ENCODE results near the gene LMBR1.
"Not testable (repeated sequence)": the region's sequence is repeated elsewhere in the genome, so short reads cannot be mapped to it uniquely, and the experiment has no call there.

Gene LMBR1

GRCh38 chr7:156854654-156855053 is 38.3 kb downstream of the LMBR1 start:
- DNase-seq (ENCODE audit: low read depth in 2 of 2, low spot score in 1 of 2) = no peak

- DNase-seq (ENCODE audit: low read depth in 2 of 2, low spot score in 1 of 2) = no peak
These were observed 44.0 kb downstream of the LMBR1 start for GRCh38 chr7:156848979-156849378.

- no peak for DNase-seq (ENCODE audit: low read depth in 2 of 2, low spot score in 1 of 2)
These were observed 47.4 kb downstream of the LMBR1 start for GRCh38 chr7:156845379-156846101.

GRCh38 chr7:156843582-156843981 is 49.4 kb downstream of the LMBR1 start:
- DNase-seq (ENCODE audit: low read depth in 2 of 2, low spot score in 1 of 2) = not testable (repeated sequence)

- DNase-seq (ENCODE audit: low read depth in 2 of 2, low spot score in 1 of 2) = no peak
These were observed 49.8 kb downstream of the LMBR1 start for GRCh38 chr7:156843157-156843556.

GRCh38 chr7:156842740-156843140 is 50.2 kb downstream of the LMBR1 start:
- no peak for DNase-seq (ENCODE audit: low read depth in 2 of 2, low spot score in 1 of 2)

GRCh38 chr7:156842317-156842716 is 50.7 kb downstream of the LMBR1 start:
- no peak for DNase-seq (ENCODE audit: low read depth in 2 of 2, low spot score in 1 of 2)

- DNase-seq (ENCODE audit: low read depth in 2 of 2, low spot score in 1 of 2) = no peak
These were observed 51.5 kb downstream of the LMBR1 start for GRCh38 chr7:156841497-156841896.

GRCh38 chr7:156840134-156840533 is 52.8 kb downstream of the LMBR1 start:
- no peak for DNase-seq (ENCODE audit: low read depth in 2 of 2, low spot score in 1 of 2)

GRCh38 chr7:156836443-156836842 is 56.5 kb downstream of the LMBR1 start:
- no peak for DNase-seq (ENCODE audit: low read depth in 2 of 2, low spot score in 1 of 2)

- no peak for DNase-seq (ENCODE audit: low read depth in 2 of 2, low spot score in 1 of 2)
These were observed 58.5 kb downstream of the LMBR1 start for GRCh38 chr7:156834462-156834861.

GRCh38 chr7:156833312-156833711 is 59.7 kb downstream of the LMBR1 start:
- no peak for DNase-seq (ENCODE audit: low read depth in 2 of 2, low spot score in 1 of 2)

GRCh38 chr7:156832195-156832877 is 60.6 kb downstream of the LMBR1 start:
- no peak for DNase-seq (ENCODE audit: low read depth in 2 of 2, low spot score in 1 of 2)

GRCh38 chr7:156829669-156830336 is 63.2 kb downstream of the LMBR1 start:
- DNase-seq (ENCODE audit: low read depth in 2 of 2, low spot score in 1 of 2) = no peak

GRCh38 chr7:156827587-156828203 is 65.3 kb downstream of the LMBR1 start:
- no peak for DNase-seq (ENCODE audit: low read depth in 2 of 2, low spot score in 1 of 2)

GRCh38 chr7:156823435-156823834 is 69.5 kb downstream of the LMBR1 start:
- no peak for DNase-seq (ENCODE audit: low read depth in 2 of 2, low spot score in 1 of 2)

GRCh38 chr7:156820445-156821063 is 72.4 kb downstream of the LMBR1 start:
- DNase-seq (ENCODE audit: low read depth in 2 of 2, low spot score in 1 of 2) = no peak

GRCh38 chr7:156819733-156820295 is 73.2 kb downstream of the LMBR1 start:
- DNase-seq (ENCODE audit: low read depth in 2 of 2, low spot score in 1 of 2) = no peak

- no peak for DNase-seq (ENCODE audit: low read depth in 2 of 2, low spot score in 1 of 2)
These were observed 74.8 kb downstream of the LMBR1 start for GRCh38 chr7:156818133-156818532.

GRCh38 chr7:156816943-156817572 is 75.9 kb downstream of the LMBR1 start:
- no peak for DNase-seq (ENCODE audit: low read depth in 2 of 2, low spot score in 1 of 2)

- DNase-seq (ENCODE audit: low read depth in 2 of 2, low spot score in 1 of 2) = no peak
These were observed 81.3 kb downstream of the LMBR1 start for GRCh38 chr7:156811706-156812105.
